Activated CD4-positive, alpha-beta T cell treated with anti-CD3 and anti-CD28 coated beads for 48 hours (primary cell): Measurements from ENCODE around the gene PARP11.
A peak's percentile ranks its signal among the peaks of the same experiment; 100 is the strongest.

Source experiments
- DNase-seq: peaks from one replicate; pipeline ENCODE4 v3.0.0-alpha.2; 2020

Gene PARP11

DNA sequence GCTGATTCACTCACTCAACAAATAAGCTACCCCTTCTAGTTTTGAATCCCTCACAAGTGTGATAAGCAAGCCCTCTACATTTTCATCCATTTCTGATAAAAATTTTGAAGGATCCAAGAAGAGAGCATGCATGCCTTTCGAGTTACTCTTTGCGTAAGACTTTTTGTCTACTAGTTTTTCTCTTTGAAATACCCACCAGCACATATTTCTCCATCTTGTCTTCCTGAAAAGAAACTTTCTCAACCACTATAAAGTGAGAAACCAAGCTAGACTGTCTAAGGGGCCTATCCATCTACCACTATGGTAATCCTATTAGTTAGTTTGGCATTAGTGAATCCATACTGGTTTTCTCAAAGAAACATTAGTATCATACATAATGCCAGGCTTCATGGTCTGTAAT lies 56.9 kb downstream of the PARP11 start:
- DNase-seq: no peak

DNA sequence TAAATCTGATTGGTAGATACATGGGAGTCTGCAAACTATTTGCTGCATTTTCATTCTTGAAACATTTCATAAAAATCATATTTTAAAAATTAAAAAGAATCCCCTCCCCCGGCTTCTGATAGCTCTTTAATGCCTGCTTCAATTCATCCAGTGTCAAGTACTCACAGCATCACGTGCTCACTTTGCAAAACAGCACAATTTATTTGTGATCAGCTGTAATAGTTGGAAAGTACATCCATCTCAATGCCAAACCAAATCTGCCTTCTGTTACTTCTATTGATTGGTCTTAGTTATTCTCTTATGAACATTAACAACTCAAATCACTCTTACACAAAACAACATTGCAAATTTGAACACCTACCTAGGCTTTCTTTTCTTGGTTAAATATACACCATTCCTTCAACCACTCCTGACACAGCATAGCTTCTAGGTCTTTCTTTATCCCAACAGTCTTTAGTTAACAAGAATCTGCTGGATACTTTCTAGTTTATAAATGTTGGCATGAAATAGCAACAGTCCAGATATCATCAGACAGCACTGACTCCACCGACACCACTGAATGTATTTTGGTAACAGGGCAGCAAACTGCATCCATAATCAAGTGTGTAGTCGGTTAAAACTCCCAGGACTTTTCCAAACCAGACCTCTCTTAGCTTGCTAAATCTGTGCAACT lies 58.0 kb downstream of the PARP11 start:
- no peak for DNase-seq

GRCh38 chr12:3810540-3810939 lies 62.7 kb downstream of the PARP11 start:
- no peak for DNase-seq

- DNase-seq: no peak
Measured at GRCh38 chr12:3810016-3810370, 63.2 kb downstream of the PARP11 start.

DNA sequence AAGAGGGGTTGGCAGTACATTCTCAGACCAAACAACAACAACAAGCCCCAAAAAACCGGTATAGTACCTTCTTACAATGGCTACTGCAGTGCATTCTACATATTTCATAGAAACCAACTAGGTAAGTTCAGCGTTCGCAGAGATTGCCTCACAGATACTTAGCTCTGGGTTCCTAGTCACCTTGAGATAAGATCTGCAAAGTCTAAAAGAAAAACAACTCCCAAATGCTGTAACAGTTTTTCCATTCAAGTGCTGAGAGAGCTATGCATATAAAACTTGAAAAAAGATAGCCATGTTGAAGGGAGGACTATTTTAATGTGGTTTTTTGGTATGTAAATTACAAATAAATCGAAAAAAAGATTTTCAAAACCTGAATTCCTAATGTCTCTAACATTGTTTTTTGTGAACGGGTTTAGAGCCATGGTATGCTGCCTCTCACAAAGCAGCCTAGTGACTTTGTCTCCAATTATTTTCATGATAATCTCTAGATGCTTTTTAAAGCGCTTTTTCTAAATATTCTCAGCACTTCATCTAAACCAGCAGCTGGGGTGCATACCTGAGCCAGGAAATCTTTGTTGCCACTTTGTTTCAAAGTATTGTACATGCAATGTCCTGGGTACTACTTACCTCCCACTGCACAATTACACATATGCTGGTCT lies 63.7 kb downstream of the PARP11 start:
- DNase-seq: no peak

GRCh38 chr12:3805077-3805476 lies 68.1 kb downstream of the PARP11 start:
- no peak for DNase-seq

DNA sequence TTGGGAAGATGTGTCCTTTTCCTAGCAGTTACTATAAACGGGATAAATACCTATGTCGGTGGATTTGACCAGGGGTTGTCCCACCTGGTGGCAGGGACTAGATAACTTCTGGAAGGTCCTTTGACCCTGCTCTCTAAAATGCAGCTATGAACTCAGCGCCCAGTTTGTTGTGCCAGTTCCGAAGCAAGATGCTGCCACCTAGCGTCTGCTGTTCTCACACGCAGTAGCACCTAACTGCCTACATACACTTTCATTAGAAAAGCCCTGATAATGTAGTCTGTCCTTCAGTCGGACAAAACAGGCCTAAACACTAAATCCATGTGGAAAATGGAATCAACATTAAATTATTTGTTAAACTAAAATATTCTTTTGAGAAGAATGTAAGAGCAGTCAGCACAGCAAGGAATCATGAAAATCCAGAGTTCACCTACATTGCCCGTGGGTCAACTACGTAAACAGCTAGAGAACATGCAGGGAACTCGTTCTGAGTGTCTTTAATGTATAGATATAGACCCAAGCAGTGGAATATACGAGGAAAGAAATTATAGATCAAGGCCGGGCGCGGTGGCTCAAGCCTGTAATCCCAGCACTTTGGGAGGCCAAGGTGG lies 69.2 kb downstream of the PARP11 start:
- DNase-seq: peak; percentile 79

- DNase-seq: no peak
Measured at GRCh38 chr12:3802721-3803120, 70.5 kb downstream of the PARP11 start.

DNA sequence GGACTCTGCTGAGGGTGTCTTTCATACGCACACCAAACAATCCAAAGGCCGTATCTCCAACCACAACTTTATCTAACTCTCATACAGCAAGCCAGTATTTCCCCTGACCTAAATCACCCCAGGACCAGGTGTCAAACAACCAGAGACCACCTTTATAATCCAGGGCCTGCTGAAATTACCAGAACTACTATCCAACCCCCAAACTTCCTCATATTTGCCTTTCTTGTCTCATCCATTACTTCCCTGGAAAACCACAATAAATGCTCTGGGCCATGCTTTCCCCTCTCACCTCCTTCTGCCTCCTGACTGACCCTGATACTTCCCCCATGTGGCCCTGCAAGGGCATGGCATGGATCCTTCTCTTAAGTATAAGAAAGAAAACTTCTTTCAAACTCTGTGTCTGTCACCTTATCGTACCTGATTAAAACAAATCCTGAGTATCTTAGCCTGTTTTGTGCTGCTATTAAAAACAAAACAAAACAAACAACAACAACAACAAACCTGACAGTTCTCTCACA lies 75.6 kb downstream of the PARP11 start:
- DNase-seq: no peak

- DNase-seq: no peak
Measured at GRCh38 chr12:3795492-3796133, 77.6 kb downstream of the PARP11 start.

DNA sequence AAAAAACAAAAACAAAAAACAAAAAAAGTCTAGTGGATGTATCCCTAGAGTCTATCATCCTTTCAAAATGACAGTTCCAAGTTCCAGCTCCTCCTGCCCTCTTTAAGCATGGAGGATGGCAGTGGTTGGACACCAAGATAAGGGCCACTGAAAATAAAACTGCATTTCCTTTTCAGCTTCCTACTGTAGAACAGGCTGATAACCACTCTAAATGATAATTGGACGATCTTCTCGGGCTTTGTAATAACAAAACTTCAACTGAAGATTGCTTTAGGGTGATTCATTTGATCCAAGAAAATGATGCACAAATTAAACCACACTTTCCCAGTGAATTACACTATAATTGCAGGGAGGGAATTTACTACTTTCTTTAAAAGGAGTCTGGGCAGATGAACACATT lies 78.1 kb downstream of the PARP11 start:
- DNase-seq: no peak

- no peak for DNase-seq
Measured at GRCh38 chr12:3792623-3793288, 80.4 kb downstream of the PARP11 start.

GRCh38 chr12:3791256-3791874 lies 81.8 kb downstream of the PARP11 start:
- no peak for DNase-seq

GRCh38 chr12:3790642-3791041 lies 82.6 kb downstream of the PARP11 start:
- DNase-seq: no peak

- DNase-seq: no peak
Measured at GRCh38 chr12:3789838-3790237, 83.4 kb downstream of the PARP11 start.

- peak; percentile 8 for DNase-seq
Measured at GRCh38 chr12:3777206-3777809, 95.9 kb downstream of the PARP11 start.

GRCh38 chr12:3775385-3776035 lies 97.7 kb downstream of the PARP11 start:
- no peak for DNase-seq

- DNase-seq: no peak
Measured at GRCh38 chr12:3772380-3772779, 100.8 kb downstream of the PARP11 start.

DNA sequence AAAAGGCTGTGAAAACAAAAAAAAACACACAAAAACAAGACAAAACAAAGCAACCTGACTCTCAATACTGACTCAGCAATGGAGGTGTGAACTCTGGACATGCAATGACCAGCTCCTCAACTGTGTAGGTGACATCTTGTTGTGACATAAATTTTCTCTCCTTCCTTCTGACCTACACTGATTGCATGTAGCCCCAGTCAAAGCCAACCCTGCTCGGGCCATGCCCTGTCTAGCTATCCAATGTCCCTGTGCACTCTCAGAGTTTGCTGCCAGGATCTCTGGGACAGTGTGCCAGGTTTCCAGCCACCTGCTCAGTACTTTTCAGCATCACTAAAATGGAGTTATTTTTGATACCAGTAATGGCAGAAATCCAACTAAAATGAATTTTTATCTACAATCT lies 101.3 kb downstream of the PARP11 start:
- no peak for DNase-seq

DNA sequence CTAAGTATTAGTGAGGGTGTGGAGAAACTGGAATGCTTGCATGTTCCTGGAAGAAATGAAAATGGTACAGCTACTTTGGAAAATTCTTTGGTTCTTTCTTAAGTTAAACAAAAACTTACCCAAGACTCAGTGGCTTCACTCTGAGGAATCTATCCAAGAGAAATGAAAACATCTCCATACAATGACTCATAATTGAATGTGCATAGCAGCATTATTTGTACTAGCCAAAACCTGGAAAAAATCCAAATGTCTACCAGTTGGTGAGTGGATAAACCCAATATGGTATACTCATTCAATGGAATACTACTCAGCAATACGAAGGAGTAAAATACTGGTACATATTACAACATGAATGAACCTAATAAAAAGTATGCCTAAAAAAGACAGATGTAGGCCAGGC lies 102.3 kb downstream of the PARP11 start:
- DNase-seq: no peak

DNA sequence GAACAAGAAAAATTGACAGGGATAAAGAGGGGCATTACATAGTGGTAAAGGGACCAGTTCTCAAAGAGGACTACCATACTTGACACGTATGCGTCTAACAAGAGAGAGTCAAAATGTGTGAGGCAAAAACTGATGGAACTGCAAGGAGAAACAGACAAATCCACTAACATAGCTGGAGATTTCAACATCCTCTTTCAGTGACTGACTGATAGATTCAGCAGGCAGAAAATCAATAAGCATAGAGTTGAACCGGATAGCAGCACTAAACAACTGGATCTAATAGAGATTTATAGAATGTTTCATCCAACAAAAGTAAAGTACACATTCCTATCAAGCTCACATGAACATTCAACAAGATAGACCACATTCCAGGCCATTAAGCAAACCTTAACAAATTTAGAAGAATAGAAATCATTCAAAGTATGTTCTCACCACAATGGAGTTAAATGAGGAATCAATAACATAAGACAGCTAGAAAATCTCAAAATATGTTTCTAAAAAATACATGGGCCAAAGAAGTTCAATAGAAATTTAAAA lies 104.2 kb downstream of the PARP11 start:
- DNase-seq: no peak
